ENCODE measurements around the gene PTPRK.

DNA sequence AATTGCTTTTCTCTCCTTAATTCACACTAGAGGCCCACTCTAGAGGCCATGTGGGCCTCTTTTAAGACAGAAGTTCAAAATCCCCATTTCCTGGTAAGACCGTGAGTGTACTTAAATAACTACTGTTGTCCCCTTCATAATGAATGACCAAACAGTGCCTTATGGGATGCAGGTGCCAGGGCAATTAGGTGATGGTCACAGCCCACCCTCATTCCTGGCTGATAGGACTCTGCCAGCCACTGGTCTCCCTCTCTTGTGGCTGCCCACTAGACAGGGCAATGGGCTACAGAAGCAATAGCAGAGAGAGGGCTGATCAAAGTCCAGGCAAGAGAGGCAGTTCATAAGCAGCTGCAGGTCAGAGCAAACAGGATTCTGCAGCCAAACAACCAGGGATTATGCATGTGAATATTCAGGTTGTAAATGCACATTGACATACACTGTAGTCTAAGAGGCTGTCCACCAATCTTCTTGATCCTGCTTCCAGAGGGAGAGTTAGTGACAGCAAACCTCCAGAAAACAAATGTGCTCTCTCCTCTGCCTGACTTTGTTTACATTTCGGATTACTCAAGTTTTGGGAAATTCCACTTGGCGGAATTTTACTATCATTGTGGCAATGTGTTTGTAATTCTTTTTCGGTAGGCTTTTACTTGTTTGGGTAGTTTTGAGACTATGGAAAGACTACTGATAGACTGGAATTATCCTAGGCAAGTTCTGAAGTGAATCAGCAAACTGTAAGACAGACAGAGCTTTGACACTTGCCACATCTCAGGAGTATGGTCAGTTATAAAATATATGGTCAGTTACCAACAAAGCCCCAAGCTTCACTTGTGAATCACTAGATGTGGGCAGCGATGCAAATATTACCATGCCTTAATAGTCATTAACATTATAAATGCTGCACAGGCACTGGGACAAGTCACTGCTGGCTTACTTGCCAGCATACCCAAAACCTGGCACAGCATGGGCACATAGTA is 12.8 kb downstream of the PTPRK start:
- TF ChIP-seq, protein P1, sequence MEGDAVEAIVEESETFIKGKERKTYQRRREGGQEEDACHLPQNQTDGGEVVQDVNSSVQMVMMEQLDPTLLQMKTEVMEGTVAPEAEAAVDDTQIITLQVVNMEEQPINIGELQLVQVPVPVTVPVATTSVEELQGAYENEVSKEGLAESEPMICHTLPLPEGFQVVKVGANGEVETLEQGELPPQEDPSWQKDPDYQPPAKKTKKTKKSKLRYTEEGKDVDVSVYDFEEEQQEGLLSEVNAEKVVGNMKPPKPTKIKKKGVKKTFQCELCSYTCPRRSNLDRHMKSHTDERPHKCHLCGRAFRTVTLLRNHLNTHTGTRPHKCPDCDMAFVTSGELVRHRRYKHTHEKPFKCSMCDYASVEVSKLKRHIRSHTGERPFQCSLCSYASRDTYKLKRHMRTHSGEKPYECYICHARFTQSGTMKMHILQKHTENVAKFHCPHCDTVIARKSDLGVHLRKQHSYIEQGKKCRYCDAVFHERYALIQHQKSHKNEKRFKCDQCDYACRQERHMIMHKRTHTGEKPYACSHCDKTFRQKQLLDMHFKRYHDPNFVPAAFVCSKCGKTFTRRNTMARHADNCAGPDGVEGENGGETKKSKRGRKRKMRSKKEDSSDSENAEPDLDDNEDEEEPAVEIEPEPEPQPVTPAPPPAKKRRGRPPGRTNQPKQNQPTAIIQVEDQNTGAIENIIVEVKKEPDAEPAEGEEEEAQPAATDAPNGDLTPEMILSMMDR (IDR thresholded peaks at IDR 0.05) = no peak
- no peak for TF ChIP-seq POLR2A (IDR thresholded peaks at IDR 0.05)

All from suprapubic skin (tissue), 3 donors.